HG02981 (cell line): ENCODE results near the gene CDK14.
"Not testable (repeated sequence)": the region's sequence is repeated elsewhere in the genome, so short reads cannot be mapped to it uniquely, and the experiment has no call there.

ENCODE experiments used
- ATAC-seq: cut with Tn5 transposase; IDR thresholded peaks from one replicate; pipeline ENCODE4 v1.9.1; 2021; ENCODE audit warnings: mild to moderate bottlenecking, moderate library complexity; ENCODE audit not compliant: unreplicated experiment

The CDK14 gene

DNA sequence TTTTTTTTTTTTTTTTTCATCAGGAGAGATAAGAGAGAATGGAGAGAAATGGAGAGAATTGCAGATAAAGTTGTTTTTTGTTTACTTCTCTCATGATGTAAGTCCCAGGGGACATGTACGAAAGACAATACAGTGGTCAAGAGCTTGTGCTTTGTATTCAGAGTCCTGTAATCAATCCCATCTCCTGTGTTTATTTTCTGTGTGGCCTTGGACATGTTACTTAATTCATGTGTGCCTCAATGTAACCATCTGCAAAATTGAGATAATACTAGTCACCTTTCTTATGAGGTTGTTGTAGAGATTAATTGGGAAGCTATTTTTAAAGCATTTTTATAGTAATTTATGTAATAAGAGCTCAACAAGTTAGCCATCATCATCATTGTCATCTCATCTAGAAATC, 117.5 kb downstream of the CDK14 start:
- no peak for ATAC-seq

DNA sequence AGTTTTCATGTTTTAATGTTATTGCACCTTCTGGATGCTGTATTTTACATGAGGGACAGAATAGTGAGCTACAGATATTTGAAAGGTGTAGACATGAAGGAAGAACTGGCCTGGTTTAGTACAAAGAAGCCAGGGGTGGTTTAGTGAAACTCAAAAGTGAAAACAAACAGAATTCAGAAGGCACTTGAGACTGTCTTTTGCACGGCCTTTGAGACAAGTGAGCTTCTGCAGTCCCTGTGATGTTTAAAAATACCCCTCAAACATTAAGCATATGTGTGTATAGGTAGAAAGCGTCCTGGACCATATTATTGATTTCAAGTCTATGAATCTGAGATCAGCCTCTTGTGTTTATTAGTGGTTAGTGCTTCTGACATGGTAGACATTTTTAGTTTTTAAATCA, 118.9 kb downstream of the CDK14 start:
- no peak for ATAC-seq

DNA sequence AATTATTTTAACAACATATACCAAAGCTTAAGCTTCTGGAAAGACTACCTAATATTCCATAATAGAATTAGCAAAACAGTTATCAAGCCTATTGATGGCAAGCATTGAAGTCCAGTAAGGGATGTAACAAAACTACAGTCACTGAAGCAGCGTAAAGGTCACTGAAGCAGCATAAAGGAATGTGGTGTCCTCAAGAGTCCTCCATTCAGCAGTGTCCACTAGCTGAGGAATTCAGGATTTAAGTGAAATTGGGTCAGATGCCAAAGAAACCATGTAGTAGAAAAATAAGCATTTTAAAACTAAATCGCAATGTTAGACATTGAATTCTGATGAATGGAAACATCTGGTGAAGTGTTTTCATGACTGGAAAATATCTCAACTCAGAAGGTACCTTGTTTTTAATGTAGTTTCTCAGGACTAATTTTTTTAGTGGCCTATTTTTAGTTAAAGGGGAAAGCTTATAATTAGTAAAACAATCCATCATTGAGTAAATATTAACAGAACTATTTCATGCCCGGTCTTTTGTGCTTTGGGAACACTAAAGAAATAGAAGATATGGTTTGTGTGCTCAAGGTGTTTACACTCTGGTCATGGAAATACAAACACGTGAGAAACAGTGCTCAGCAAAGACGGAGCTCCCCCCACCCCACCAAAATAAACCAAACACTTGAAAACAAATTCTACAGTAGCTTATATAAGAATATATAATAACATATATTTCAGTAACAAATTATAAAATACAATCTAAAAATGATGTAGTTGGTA, 121.4 kb downstream of the CDK14 start:
- no peak for ATAC-seq

DNA sequence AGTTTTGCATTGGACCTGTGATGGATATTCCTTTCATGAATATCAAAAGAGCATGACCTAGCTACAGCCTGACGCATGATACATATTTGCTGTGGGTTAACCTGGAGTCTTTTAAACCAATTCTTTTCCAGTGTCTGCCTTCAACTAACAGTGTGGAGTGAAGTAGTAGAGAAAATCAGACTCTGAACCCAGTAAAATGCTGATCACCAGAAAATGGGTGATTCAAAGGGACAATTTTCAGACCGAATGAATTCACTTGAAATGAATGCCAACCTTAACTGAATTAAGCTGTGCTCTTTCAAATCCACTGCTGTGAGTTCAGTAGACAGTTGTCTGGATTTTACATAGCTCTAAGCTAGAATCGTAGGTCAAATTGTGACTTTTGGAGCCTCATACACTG, 123.0 kb downstream of the CDK14 start:
- ATAC-seq = no peak

- peak; percentile 62 for ATAC-seq
Observed at GRCh38 chr7:90720984-90721760, 125.1 kb downstream of the CDK14 start.

GRCh38 chr7:90721869-90722431, 125.8 kb downstream of the CDK14 start:
- no peak for ATAC-seq

DNA sequence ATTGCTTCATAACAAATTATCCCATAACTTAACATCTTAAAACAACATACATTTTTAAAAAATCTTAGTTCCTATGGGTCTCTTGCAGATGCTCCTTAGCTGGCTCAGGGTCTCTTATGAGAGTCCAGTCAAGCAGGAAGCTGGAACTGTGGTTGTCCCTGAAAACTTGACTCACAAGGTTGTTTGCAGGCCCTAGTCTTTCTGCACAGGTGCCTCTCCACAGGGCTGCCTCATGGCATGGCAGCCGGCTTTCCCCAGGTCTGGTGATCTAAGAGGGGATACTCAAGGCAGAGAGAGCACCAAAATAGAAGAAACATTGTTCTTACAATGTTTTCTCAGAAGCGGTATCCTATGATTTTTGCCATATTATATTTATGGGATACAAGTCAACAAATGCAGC, 127.1 kb downstream of the CDK14 start:
- no peak for ATAC-seq

DNA sequence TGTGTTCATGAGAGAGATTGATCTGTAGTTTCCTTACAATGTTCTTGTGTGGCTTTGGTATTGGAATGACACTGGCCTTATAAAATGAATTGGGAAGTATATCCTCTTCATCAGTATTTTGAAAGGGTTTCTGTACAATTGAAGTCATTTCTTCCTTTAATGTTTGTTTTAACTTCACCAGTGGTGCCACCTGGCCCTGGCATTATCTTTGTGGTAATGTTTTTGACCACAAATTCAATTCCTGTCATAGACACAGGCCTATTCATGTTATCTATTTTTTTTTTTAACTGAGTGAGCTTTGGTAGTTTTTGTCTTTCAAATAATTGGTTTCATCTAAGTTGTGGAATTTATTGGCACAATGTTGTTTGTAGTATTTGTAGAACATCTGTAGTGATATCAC, 127.7 kb downstream of the CDK14 start:
- ATAC-seq = no peak

GRCh38 chr7:90726120-90726519, 130.0 kb downstream of the CDK14 start:
- ATAC-seq = no peak

- ATAC-seq = no peak
Observed at GRCh38 chr7:90726623-90727022, 130.5 kb downstream of the CDK14 start.

DNA sequence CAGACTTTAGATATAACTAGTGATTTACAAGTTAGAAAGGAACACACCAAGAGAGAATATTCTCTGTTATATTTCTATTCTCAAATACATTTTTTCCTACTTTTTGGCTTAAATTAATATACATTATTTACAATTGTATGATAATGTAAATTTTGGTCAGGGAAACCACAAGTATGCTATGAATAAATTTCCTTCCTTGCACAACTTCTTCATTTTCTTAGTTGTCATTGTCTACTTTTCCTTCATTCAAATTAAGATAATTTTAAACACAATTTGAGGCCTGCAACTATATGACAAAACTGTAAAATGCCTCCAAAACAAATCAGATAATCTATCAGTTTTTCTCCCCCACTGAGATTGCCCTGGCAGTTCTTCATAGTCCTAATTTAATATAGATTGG, 131.3 kb downstream of the CDK14 start:
- no peak for ATAC-seq

GRCh38 chr7:90728568-90728967, 132.4 kb downstream of the CDK14 start:
- ATAC-seq = no peak

GRCh38 chr7:90735611-90736280, 139.6 kb downstream of the CDK14 start:
- not testable (repeated sequence) for ATAC-seq

GRCh38 chr7:90736316-90736715, 140.2 kb downstream of the CDK14 start:
- no peak for ATAC-seq

DNA sequence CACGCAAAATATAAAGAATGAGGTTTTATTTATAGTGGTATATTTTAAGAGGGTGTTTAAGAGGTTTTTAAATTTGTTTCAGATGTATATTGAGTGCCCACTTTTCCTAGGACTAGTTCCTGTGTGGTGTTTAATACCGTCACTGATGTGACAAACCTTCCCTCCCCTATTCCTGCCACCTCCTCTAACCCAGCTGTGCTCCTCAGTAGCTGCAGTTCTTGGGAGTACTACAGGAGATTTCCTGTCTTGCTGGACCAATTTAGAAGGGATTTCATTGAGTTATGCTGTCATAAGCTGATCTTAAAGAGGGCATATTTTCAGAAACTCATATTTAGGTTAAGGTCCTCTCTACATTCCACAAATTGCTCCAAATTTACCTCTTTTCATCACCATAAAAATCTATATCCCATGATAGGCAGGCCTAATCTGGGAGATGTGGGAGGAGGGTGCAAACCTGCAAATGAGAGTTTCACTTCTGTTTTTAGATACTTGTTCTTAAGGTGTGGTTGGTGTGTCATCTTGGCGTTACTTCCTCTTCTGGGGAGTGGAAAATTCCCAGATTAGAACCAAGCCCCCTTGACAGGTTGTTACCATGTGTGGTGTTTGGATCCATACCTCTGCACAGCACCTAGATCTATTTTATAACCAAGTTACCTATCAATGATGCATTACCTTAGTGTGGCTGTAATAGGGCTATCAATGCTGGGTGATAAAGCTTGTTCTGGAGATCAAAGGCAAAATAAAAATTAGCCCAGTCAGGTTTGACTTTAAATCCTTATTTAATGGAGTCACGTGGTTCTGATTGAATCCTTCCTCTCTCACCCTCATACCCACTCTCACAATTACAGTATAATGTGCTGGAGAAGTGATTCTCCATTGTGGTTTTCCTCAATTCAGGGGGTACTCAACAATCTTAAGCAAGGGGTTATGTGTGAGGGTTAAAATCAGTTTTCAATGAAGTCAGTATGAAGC, 141.1 kb downstream of the CDK14 start:
- peak; percentile 87 for ATAC-seq

DNA sequence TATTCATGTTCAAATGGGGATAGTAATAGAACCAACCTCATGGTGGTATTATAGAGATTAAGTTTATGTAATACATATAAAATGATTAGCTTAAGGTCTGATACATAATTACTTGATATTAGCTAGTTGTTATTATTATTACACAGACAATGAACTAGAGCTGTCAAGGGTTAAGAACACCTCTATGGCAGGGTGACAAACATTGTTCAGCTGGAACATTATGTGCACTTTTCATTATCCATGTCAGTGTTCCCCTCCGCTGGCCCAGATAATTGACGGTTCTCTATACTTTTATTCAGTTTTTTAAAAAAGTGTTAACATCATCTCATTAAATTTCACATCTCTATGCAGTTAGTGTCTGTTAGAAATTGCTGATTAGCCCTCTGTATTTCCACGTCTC, 142.1 kb downstream of the CDK14 start:
- no peak for ATAC-seq

- ATAC-seq = no peak
Observed at GRCh38 chr7:90739716-90740115, 143.6 kb downstream of the CDK14 start.

DNA sequence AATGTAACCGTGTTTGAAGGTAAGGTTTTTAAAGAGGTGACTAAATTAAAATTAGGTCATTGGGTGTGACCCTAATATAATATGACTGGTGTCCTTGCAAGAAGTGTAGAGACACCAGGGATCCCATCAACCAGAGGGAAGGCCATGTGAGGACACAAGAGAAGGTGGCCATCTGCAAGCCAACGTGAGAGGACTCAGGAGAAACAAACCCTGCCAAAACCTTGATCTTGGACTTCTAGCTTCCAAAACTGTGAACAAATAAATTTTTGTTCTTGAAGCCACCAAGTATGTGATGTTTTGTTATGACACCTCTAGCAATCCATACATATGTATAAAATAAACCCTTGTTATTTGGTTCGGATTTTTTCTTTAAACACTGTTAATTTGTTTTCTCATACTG, 144.3 kb downstream of the CDK14 start:
- no peak for ATAC-seq

- no peak for ATAC-seq
Observed at GRCh38 chr7:90743626-90744025, 147.5 kb downstream of the CDK14 start.

- no peak for ATAC-seq
Observed at GRCh38 chr7:90747516-90747915, 151.4 kb downstream of the CDK14 start.
